Osteoblast (primary cell): ENCODE measurements around the gene ATP9A. TPM values are rescaled to one million over a fixed set of nuclear protein-coding genes. Genes with fewer than 3 reads are reported as not detected.
"Not testable (repeated sequence)": the region's sequence is repeated elsewhere in the genome, so short reads cannot be mapped to it uniquely, and the experiment has no call there.

Source experiments
- DNase-seq: peaks from one replicate; pipeline ENCODE4 v3.0.0; 2011; ENCODE audit warnings: low spot score, mixed read lengths; ENCODE audit not compliant: insufficient read length; ENCODE audit errors: missing footprints
- H2AFZ ChIP-seq: 2 replicates; pipeline ENCODE4 v1.6.0; 2011; ENCODE audit warnings: mild to moderate bottlenecking, low read length
- H3K27ac ChIP-seq: 2 replicates; pipeline ENCODE4 v1.5.1; 2011; ENCODE audit warnings: mild to moderate bottlenecking, low read depth, low read length, moderate library complexity
- H3K27me3 ChIP-seq: 2 replicates; pipeline ENCODE4 v1.6.0; 2012; ENCODE audit warnings: mild to moderate bottlenecking, control low read depth, inconsistent platforms, low read length, moderate library complexity; ENCODE audit not compliant: insufficient read depth
- H3K36me3 ChIP-seq: 2 replicates; pipeline ENCODE4 v1.5.1; 2011; ENCODE audit warnings: mild to moderate bottlenecking, low read length, control low read depth, moderate library complexity; ENCODE audit not compliant: insufficient read depth
- H3K4me1 ChIP-seq: 2 replicates; pipeline ENCODE4 v1.5.1; 2011; ENCODE audit warnings: mild to moderate bottlenecking, low read length, control low read depth, moderate library complexity; ENCODE audit not compliant: insufficient read depth
- H3K4me2 ChIP-seq: 2 replicates; pipeline ENCODE4 v1.6.0; 2011; ENCODE audit warnings: mild to moderate bottlenecking, low read length; ENCODE audit not compliant: insufficient read depth
- H3K4me3 ChIP-seq: fragments of 200-600 bp; sonication (generic); 3 replicates; pipeline ENCODE4 v1.5.1; 2012; ENCODE audit warnings: mild to moderate bottlenecking, low read length, inconsistent platforms; ENCODE audit not compliant: insufficient read depth
- H3K79me2 ChIP-seq: 2 replicates; pipeline ENCODE4 v1.6.0; 2012; ENCODE audit warnings: mild to moderate bottlenecking, low read length, control low read depth, inconsistent platforms; ENCODE audit not compliant: insufficient read depth
- H3K9me3 ChIP-seq: 2 replicates; pipeline ENCODE4 v1.5.1; 2011; ENCODE audit warnings: low read depth, low read length, control low read depth
- H4K20me1 ChIP-seq: 2 replicates; pipeline ENCODE4 v1.6.0; 2012; ENCODE audit warnings: mild to moderate bottlenecking, low read length, control low read depth; ENCODE audit not compliant: insufficient read depth
- total RNA-seq: library from RNA; depleted of rRNA; stranded (reverse); fragments of >200 nt; gene quantifications from 2 replicates; pipeline ENCODE4 v1.2.3, GENCODE V29; 2012
- TF ChIP-seq, protein P1 (sequence below): IDR thresholded peaks from 2 replicates; pipeline ENCODE4 v1.5.1; 2011; ENCODE audit warnings: mild to moderate bottlenecking, low read depth, low read length, moderate library complexity; ENCODE audit errors: extremely low read depth

Gene ATP9A
- total RNA-seq, 1 donor = 48.9 TPM

- Histone ChIP-seq H3K27me3 (no peaks in the 10 kb centered on the region), H3K4me1 (no peaks in the 10 kb centered on the region), H3K27ac (no peak overlapping the region), H4K20me1 (no peaks in the 10 kb centered on the region), H3K79me2 (peaks cover 2% of the 10 kb centered on the region), H3K4me2 (no peak overlapping the region), H3K36me3 (no peaks in the 10 kb centered on the region), H3K4me3 (no peak overlapping the region), H2AFZ (no peak overlapping the region), H3K9me3 (no peaks in the 10 kb centered on the region)
- DNase-seq = no peak
- TF ChIP-seq, protein P1, sequence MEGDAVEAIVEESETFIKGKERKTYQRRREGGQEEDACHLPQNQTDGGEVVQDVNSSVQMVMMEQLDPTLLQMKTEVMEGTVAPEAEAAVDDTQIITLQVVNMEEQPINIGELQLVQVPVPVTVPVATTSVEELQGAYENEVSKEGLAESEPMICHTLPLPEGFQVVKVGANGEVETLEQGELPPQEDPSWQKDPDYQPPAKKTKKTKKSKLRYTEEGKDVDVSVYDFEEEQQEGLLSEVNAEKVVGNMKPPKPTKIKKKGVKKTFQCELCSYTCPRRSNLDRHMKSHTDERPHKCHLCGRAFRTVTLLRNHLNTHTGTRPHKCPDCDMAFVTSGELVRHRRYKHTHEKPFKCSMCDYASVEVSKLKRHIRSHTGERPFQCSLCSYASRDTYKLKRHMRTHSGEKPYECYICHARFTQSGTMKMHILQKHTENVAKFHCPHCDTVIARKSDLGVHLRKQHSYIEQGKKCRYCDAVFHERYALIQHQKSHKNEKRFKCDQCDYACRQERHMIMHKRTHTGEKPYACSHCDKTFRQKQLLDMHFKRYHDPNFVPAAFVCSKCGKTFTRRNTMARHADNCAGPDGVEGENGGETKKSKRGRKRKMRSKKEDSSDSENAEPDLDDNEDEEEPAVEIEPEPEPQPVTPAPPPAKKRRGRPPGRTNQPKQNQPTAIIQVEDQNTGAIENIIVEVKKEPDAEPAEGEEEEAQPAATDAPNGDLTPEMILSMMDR = no peak
These were observed 1.9 kb upstream of the ATP9A start for GRCh38 chr20:51769976-51770615.

GRCh38 chr20:51768759-51769517 lies 748 bp upstream of the ATP9A start:
- no peaks in the 10 kb centered on the region for H3K27me3 ChIP-seq
- no peaks in the 10 kb centered on the region for H3K4me1 ChIP-seq
- TF ChIP-seq, protein P1 = no peak
- H3K4me3 ChIP-seq = peak overlapping the region; percentile 56
- no peaks in the 10 kb centered on the region for H3K9me3 ChIP-seq
- H2AFZ ChIP-seq = peak overlapping the region; percentile 15
- H3K4me2 ChIP-seq = peak overlapping the region; percentile 63
- H4K20me1 ChIP-seq = no peaks in the 10 kb centered on the region
- no peaks in the 10 kb centered on the region for H3K36me3 ChIP-seq
- H3K27ac ChIP-seq = no peak overlapping the region
- no peak for DNase-seq
- peaks cover 3% of the 10 kb centered on the region for H3K79me2 ChIP-seq

- DNase-seq = peak; percentile 90
- H3K4me3 ChIP-seq = peak overlapping the region; percentile 89
- H3K4me2 ChIP-seq = peak overlapping the region; percentile 90
- H2AFZ ChIP-seq = peak overlapping the region; percentile 81
- H3K9me3 ChIP-seq = no peaks in the 10 kb centered on the region
- H3K27ac ChIP-seq = peak overlapping the region; percentile 51
- TF ChIP-seq, protein P1 = peak; percentile 17
- H3K4me1 ChIP-seq = no peaks in the 10 kb centered on the region
- H3K36me3 ChIP-seq = no peaks in the 10 kb centered on the region
- peaks cover 10% of the 10 kb centered on the region for H3K79me2 ChIP-seq
- H4K20me1 ChIP-seq = no peaks in the 10 kb centered on the region
- H3K27me3 ChIP-seq = no peaks in the 10 kb centered on the region
These were observed 960 bp downstream of the ATP9A start for GRCh38 chr20:51766994-51767866.

- not testable (repeated sequence) for H3K4me1 ChIP-seq, H3K9me3 ChIP-seq, H3K27me3 ChIP-seq, H3K36me3 ChIP-seq, H2AFZ ChIP-seq, H3K4me2 ChIP-seq, H4K20me1 ChIP-seq, H3K4me3 ChIP-seq, DNase-seq, H3K27ac ChIP-seq
- H3K79me2 ChIP-seq = peaks cover 20% of the 10 kb centered on the region
These were observed 2.8 kb downstream of the ATP9A start for GRCh38 chr20:51765381-51765780.
